IPS DF 6.9 (cell line): ENCODE data around the gene LEMD2.

Source experiments
- DNase-seq: peaks from one replicate; pipeline ENCODE4 v3.0.0-alpha.2; 2013; ENCODE audit warnings: low read depth, low spot score
- H3K27ac ChIP-seq: one replicate; pipeline ENCODE4 v1.5.1; 2013; ENCODE audit warnings: low read length, control low read depth
- H3K27me3 ChIP-seq: 2 replicates; pipeline ENCODE4 v1.6.1; 2013; ENCODE audit warnings: mild to moderate bottlenecking, low read length; ENCODE audit not compliant: control insufficient read depth, insufficient read depth
- H3K36me3 ChIP-seq: 2 replicates; pipeline ENCODE4 v1.6.1; 2013; ENCODE audit warnings: low read length; ENCODE audit not compliant: control insufficient read depth, insufficient read depth
- H3K4me1 ChIP-seq: 2 replicates; pipeline ENCODE4 v1.6.1; 2013; ENCODE audit warnings: low read length; ENCODE audit not compliant: control insufficient read depth, insufficient read depth
- H3K4me3 ChIP-seq: 2 replicates; pipeline ENCODE4 v1.5.1; 2013; ENCODE audit warnings: mild to moderate bottlenecking, low read length
- H3K9me3 ChIP-seq: 2 replicates; pipeline ENCODE4 v1.6.1; 2013; ENCODE audit warnings: low read length, inconsistent platforms; ENCODE audit not compliant: control insufficient read depth, insufficient read depth
- WGBS: extraction: QIAGEN DNeasy Blood & Tissue Kit; methylation state at CpG from one replicate; pipeline ENCODE4 v1.1.7; 2013; ENCODE audit warnings: mixed read lengths, missing lambda C conversion rate; ENCODE audit not compliant: insufficient read length, insufficient coverage; 5-methylcytosine and 5-hydroxymethylcytosine counted together

The LEMD2 gene

DNA sequence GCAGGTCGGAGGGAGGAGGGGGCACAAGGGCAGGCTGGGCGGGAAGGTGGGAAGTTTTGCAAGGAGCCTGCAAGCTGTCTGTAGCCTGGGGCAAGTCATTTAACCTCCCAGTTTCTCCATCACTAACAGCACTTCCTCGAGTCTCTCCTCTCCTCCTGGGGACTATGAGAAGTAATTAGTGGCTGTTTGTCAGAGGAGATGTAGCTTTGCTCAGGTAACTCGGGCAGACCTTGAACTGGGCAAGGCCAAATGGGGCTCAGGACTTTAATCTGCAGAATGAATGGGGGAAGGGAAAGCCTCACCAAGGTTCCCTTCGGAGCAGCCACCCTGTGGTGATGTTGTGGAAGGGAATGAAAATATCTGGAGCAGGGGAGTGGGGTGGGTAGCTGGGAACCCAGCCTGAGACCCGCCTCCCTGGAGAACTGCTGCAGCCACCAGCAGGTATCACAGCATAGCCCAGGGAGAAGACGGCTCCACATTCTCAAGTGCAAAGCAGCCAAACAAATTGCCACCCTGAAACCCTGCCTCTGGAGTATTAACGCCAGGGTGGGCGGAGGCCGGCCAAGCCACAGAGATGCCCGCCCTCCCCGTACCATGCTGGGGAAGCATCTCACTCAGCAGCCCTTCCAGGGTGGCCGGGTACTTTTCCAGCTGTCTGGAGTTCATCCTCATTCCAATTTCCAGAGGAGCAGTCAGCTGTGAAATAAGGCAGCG lies 6.1 kb upstream of the LEMD2 start:
- no peak for DNase-seq
- Histone ChIP-seq H3K4me1 (peaks cover 19% of the 10 kb centered on the region), H3K27me3 (no peaks in the 10 kb centered on the region), H3K36me3 (no peaks in the 10 kb centered on the region), H3K9me3 (no peaks in the 10 kb centered on the region), H3K27ac (no peak overlapping the region), H3K4me3 (no peak overlapping the region)
- no CpG with 5 or more reads among the region's 14 CpGs for WGBS

- H3K4me3 ChIP-seq = no peak overlapping the region
- no peaks in the 10 kb centered on the region for H3K9me3 ChIP-seq
- no peak for DNase-seq
- no CpG with 5 or more reads among the region's 10 CpGs for WGBS
- H3K27ac ChIP-seq = no peak overlapping the region
- H3K4me1 ChIP-seq = peaks cover 22% of the 10 kb centered on the region
- H3K36me3 ChIP-seq = no peaks in the 10 kb centered on the region
- H3K27me3 ChIP-seq = no peaks in the 10 kb centered on the region
Measured at GRCh38 chr6:33792981-33793380, 4.1 kb upstream of the LEMD2 start.

DNA sequence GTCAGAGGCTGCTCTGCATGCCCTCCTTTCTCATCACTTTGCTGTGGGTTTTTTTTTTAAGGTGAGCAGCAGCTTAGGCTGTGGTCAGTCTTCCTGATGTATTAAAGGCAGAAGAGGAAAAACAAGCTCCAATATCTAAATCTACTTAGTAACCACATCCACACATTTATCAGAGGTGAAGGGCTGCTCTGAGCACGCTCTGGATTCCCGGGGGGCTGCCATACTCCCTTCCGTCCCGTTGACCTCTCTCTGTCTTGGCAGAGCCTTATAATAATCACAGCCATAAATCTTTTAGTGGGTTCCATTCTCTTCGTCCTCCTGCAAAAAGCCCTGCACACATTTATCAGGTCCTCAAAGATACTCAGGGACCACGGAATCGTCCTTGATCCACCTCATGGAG lies 2.7 kb upstream of the LEMD2 start:
- Histone ChIP-seq H3K36me3 (no peaks in the 10 kb centered on the region), H3K27ac (no peak overlapping the region), H3K9me3 (no peaks in the 10 kb centered on the region), H3K4me3 (no peak overlapping the region), H3K4me1 (peaks cover 22% of the 10 kb centered on the region), H3K27me3 (no peaks in the 10 kb centered on the region)
- no peak for DNase-seq
- no CpG with 5 or more reads among the region's 7 CpGs for WGBS

DNA sequence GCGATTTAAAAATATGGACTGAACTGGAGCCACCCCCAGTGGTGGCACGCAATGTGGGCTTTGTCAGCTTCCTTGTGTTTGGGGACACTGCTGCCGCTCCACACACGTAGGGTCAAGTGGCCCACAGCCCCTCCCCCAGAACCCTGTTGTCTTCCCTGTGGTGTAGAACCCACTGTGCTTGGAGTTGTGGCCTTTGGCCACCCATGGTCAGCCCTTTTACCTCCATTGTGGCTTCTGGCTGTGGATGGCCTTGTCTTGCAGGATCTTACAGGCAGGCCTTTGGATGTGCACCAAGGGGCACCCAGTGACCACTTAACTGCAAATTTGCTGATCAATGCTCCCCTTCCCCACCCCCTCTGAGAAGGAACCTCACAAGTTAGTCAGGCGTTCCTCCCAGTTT lies 2.0 kb upstream of the LEMD2 start:
- DNase-seq = no peak
- WGBS = no CpG with 5 or more reads among the region's 5 CpGs
- Histone ChIP-seq H3K4me1 (peaks cover 22% of the 10 kb centered on the region), H3K4me3 (no peak overlapping the region), H3K27ac (no peak overlapping the region), H3K9me3 (no peaks in the 10 kb centered on the region), H3K36me3 (no peaks in the 10 kb centered on the region), H3K27me3 (no peaks in the 10 kb centered on the region)

- WGBS = no CpG with 5 or more reads among the region's 2 CpGs
- no peaks in the 10 kb centered on the region for H3K27me3 ChIP-seq
- no peaks in the 10 kb centered on the region for H3K9me3 ChIP-seq
- DNase-seq = no peak
- peaks cover 19% of the 10 kb centered on the region for H3K4me1 ChIP-seq
- no peak overlapping the region for H3K4me3 ChIP-seq
- no peaks in the 10 kb centered on the region for H3K36me3 ChIP-seq
- no peak overlapping the region for H3K27ac ChIP-seq
Measured at GRCh38 chr6:33790379-33790778, 1.4 kb upstream of the LEMD2 start.

GRCh38 chr6:33789550-33789895 lies 593 bp upstream of the LEMD2 start:
- DNase-seq = no peak
- no peaks in the 10 kb centered on the region for H3K27me3 ChIP-seq
- WGBS = no CpG with 5 or more reads among the region's 11 CpGs
- H3K27ac ChIP-seq = no peak overlapping the region
- no peaks in the 10 kb centered on the region for H3K9me3 ChIP-seq
- H3K4me3 ChIP-seq = no peak overlapping the region
- H3K36me3 ChIP-seq = no peaks in the 10 kb centered on the region
- peaks cover 12% of the 10 kb centered on the region; the same call in 1 of the 2 replicates for H3K4me1 ChIP-seq

DNA sequence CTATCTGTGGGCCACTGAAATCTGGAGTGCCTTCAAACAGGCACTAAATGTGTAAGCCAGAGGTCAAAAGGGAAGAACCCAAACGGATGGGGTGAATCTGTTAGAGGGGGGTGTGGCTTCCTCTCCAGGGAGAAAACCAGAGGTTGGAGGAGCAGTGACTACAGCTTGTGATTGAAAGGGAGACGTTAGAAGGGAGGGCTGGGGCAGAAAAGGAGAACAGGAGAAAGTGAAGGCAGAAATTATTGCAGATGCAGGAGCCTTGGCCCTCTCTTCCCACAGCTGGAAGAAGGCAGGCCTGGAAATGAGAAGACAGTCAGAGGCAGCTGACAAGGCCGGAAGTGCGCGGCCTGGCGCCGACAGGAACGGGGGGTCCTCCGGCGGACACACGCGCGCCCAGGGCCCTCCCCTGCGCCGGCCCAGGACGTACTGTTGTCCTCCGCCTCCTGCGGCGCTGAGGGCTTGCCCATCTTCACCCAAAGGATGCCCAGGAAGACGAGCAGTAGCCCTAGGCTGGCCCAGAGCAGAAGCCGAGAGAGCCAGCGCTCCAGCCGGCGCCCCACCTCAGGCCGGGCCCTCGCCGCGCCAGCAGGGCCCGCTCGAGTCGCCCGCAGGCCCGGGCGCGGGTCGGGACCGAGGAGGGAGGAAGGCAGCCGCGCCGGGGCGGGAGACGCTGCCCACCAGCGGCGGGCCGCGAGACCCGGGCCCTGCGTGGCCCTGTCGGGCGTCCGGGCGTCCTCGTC lies 806 bp downstream of the LEMD2 start:
- Histone ChIP-seq H3K4me1 (peaks cover 12% of the 10 kb centered on the region; the same call in 1 of the 2 replicates), H3K4me3 (peak overlapping the region; percentile 87), H3K9me3 (no peaks in the 10 kb centered on the region), H3K27ac (no peak overlapping the region), H3K36me3 (peaks cover 11% of the 10 kb centered on the region), H3K27me3 (no peaks in the 10 kb centered on the region)
- no CpG with 5 or more reads among the region's 53 CpGs for WGBS
- no peak for DNase-seq

DNA sequence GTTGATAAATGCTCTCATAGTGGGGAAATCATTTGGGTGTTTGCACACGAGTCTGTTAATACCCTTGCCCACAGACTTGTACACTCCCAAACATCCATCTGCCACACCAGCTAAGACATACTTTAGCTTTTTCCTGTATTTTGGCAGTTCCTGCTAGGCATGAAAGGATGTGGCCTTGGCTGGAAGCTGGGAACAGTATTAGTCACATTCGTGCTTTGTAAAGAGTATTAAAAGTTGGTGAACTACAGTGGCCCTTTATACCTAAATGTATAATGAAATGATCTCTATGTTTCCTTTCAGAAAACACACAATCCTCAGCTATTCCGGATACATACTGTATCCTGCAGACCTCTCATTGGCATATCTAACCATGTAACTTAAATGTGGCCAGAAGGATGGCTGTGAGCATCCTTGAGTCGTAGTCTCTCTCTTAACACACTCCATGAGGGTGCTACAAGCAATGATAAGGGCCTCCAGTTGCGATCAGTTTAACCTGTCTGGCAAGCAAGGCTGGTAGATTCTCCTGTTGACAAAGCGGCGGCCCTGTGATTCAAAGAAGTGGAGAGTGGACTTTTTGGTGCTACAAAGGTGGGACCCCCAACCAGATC lies 1.5 kb downstream of the LEMD2 start:
- Histone ChIP-seq H3K4me1 (peaks cover 12% of the 10 kb centered on the region; the same call in 1 of the 2 replicates), H3K27me3 (no peaks in the 10 kb centered on the region), H3K4me3 (no peak overlapping the region), H3K9me3 (no peaks in the 10 kb centered on the region), H3K36me3 (peaks cover 12% of the 10 kb centered on the region), H3K27ac (no peak overlapping the region)
- no peak for DNase-seq
- WGBS = no CpG with 5 or more reads among the region's 7 CpGs

GRCh38 chr6:33786736-33787135 lies 2.2 kb downstream of the LEMD2 start:
- H3K9me3 ChIP-seq = no peaks in the 10 kb centered on the region
- H3K36me3 ChIP-seq = peaks cover 12% of the 10 kb centered on the region
- H3K27ac ChIP-seq = no peak overlapping the region
- H3K27me3 ChIP-seq = no peaks in the 10 kb centered on the region
- WGBS = no CpG with 5 or more reads among the region's 3 CpGs
- peaks cover 19% of the 10 kb centered on the region for H3K4me1 ChIP-seq
- no peak for DNase-seq
- H3K4me3 ChIP-seq = no peak overlapping the region

- no peak for DNase-seq
- Histone ChIP-seq H3K4me3 (no peak overlapping the region), H3K9me3 (no peaks in the 10 kb centered on the region), H3K27me3 (no peaks in the 10 kb centered on the region), H3K36me3 (peaks cover 12% of the 10 kb centered on the region), H3K27ac (no peak overlapping the region), H3K4me1 (peaks cover 18% of the 10 kb centered on the region)
- WGBS = no CpG with 5 or more reads among the region's 3 CpGs
Measured at GRCh38 chr6:33785778-33786177, 3.2 kb downstream of the LEMD2 start.
